WTC11 (cell line): Measurements from ENCODE around the gene RTKN.

ENCODE experiments used
- AFF4 ChIP-seq: sonication (generic); formaldehyde crosslinking; IDR thresholded peaks from 2 replicates; pipeline ENCODE4 v1.8.1; 2023; ENCODE audit warnings: mild to moderate bottlenecking, missing genetic modification reagents, borderline replicate concordance
- CTCF ChIP-seq: fragments of 200-600 bp; IDR thresholded peaks from 2 replicates; pipeline ENCODE4 v1.8.0; 2022; ENCODE audit warnings: antibody characterized with exemption
- MAX ChIP-seq: sonication (generic); formaldehyde crosslinking; IDR thresholded peaks from 2 replicates; pipeline ENCODE4 v1.8.0; 2022; ENCODE audit warnings: mild to moderate bottlenecking, missing genetic modification reagents
- NR2C2 ChIP-seq: sonication (generic); formaldehyde crosslinking; IDR thresholded peaks from 2 replicates; pipeline ENCODE4 v1.8.0; 2022; ENCODE audit warnings: mild to moderate bottlenecking, missing genetic modification reagents
- SP1 ChIP-seq: sonication (generic); formaldehyde crosslinking; conservative IDR thresholded peaks from 2 replicates; pipeline ENCODE4 v1.8.1; 2022; ENCODE audit warnings: missing genetic modification reagents
- STAT6 ChIP-seq: sonication (generic); formaldehyde crosslinking; conservative IDR thresholded peaks from 2 replicates; pipeline ENCODE4 v1.8.1; 2023; ENCODE audit warnings: mild to moderate bottlenecking, low read depth, missing genetic modification reagents, moderate library complexity
- USF1 ChIP-seq: sonication (generic); formaldehyde crosslinking; IDR thresholded peaks from 2 replicates; pipeline ENCODE4 v1.8.0; 2022; ENCODE audit warnings: mild to moderate bottlenecking, missing genetic modification reagents
- ZNF138 ChIP-seq: sonication (generic); formaldehyde crosslinking; conservative IDR thresholded peaks from 2 replicates; pipeline ENCODE4 v1.8.1; 2022; ENCODE audit warnings: mild to moderate bottlenecking, moderate library complexity, missing genetic modification reagents

- no peak for TF ChIP-seq CTCF
- no peak for TF ChIP-seq MAX (CRISPR knock-in tag)
- no peak for TF ChIP-seq STAT6 (CRISPR knock-in tag)
- TF ChIP-seq NR2C2 (CRISPR knock-in tag), result no peak
- no peak for TF ChIP-seq SP1 (CRISPR knock-in tag)
- TF ChIP-seq ZNF138 (CRISPR knock-in tag), result no peak
- TF ChIP-seq AFF4 (CRISPR knock-in tag), result no peak
- TF ChIP-seq USF1 (CRISPR knock-in tag), result no peak
Observed at GRCh38 chr2:74444498-74445318, 3.0 kb upstream of the RTKN start.
